A549 (cell line): ENCODE data around the gene TMEM200C. TPM values are rescaled to one million over a fixed set of nuclear protein-coding genes. Genes with fewer than 3 reads are reported as not detected.

Source experiments
- ATAC-seq, 2 experiments: fragments of 200-7000 bp in 1 of 2; fragments of >200 bp in 1 of 2; cut with Nextera tagmentation in 1 of 2; cut with Tn5 transposase in 1 of 2; 3 replicates each; pipeline versions ENCODE4 v1.8.0 to v1.9.1; 2018 to 2020; ENCODE audit warnings: mild to moderate bottlenecking in 1 of 2, moderate library complexity in 1 of 2
- CTCF ChIA-PET: fragments of 300-600 bp; sonication (Branson Sonifier 250); formaldehyde crosslinking; extraction: SDS; loops from one replicate; lab custom pipeline; 2021; ENCODE audit warnings: antibody characterized with exemption, inconsistent platforms; lab: Yijun Ruan, JAX
- POLR2A ChIA-PET: fragments of 350-600 bp; formaldehyde crosslinking; extraction: SDS; loops from one replicate; lab custom pipeline; 2021; ENCODE audit warnings: antibody characterized with exemption, inconsistent platforms; lab: Yijun Ruan, JAX
- DNase-seq, 2 experiments: peaks; one replicate each; pipeline versions ENCODE4 v3.0.0 to v3.0.0-alpha.2; 2011 to 2016; ENCODE audit warnings: low read depth in 1 of 2, low spot score in 1 of 2
- FAIRE-seq: peaks from 2 replicates; lab custom pipeline; 2011; peaks lifted over from hg19 to GRCh38; lab: Jason Lieb, UNC
- H3K27ac ChIP-seq, 2 experiments: fragments of >200 bp; sonication (Bioruptor Twin); formaldehyde crosslinking; 3 replicates each; pipeline ENCODE4 v1.5.1; 2016 to 2017
- H3K4me1 ChIP-seq: fragments of >200 bp; sonication (Bioruptor Twin); formaldehyde crosslinking; 3 replicates; pipeline ENCODE4 v1.6.1; 2016
- H3K4me2 ChIP-seq: fragments of >200 bp; sonication (Bioruptor Twin); formaldehyde crosslinking; 3 replicates; pipeline ENCODE4 v1.6.1; 2016
- H3K4me3 ChIP-seq: fragments of >200 bp; sonication (Bioruptor Twin); formaldehyde crosslinking; 3 replicates; pipeline ENCODE4 v1.5.1; 2016
- H3K9me3 ChIP-seq: fragments of >200 bp; sonication (Bioruptor Twin); formaldehyde crosslinking; 3 replicates; pipeline ENCODE4 v1.6.1; 2016
- CEBPB ChIP-seq, 2 experiments: fragments of >200 bp in 1 of 2; sonication (Bioruptor Twin) in 1 of 2; formaldehyde crosslinking in 1 of 2; IDR thresholded peaks; 2 replicates each; pipeline ENCODE4 v1.6.1; 2012 to 2016
- CHD2 ChIP-seq: fragments of 150-350 bp; IDR thresholded peaks from 2 replicates; pipeline ENCODE4 v1.6.1; 2014; ENCODE audit warnings: low read length; ENCODE audit not compliant: partially characterized antibody
- FOXS1 ChIP-seq: fragments of 250-450 bp; sonication (Bioruptor Pico); IDR thresholded peaks from 2 replicates; pipeline ENCODE4 v1.5.0; 2020; ENCODE audit warnings: mild to moderate bottlenecking, moderate library complexity
- KDM5A ChIP-seq: fragments of 200-600 bp; sonication (generic); IDR thresholded peaks from 2 replicates; pipeline ENCODE4 v1.6.1; 2016; ENCODE audit warnings: antibody characterized with exemption, mild to moderate bottlenecking
- MAZ ChIP-seq: fragments of 150-350 bp; IDR thresholded peaks from 2 replicates; pipeline ENCODE4 v1.6.1; 2014; ENCODE audit warnings: antibody characterized with exemption, low read depth, low read length, borderline replicate concordance
- MYC ChIP-seq: IDR thresholded peaks from 2 replicates; pipeline ENCODE4 v1.6.1; 2012; ENCODE audit warnings: mild to moderate bottlenecking, inconsistent platforms, low read length, improper control_type of control experiment, borderline replicate concordance
- NFE2L2 ChIP-seq: fragments of 150-350 bp; conservative IDR thresholded peaks from 2 replicates; pipeline ENCODE4 v1.6.1; 2014; ENCODE audit warnings: low read length
- NPAS2 ChIP-seq: fragments of 250-450 bp; sonication (Bioruptor Pico); IDR thresholded peaks from 2 replicates; pipeline ENCODE4 v1.8.0; 2022; ENCODE audit warnings: mild to moderate bottlenecking, moderate library complexity, borderline replicate concordance
- NR3C1 ChIP-seq: fragments of >200 bp; sonication (Bioruptor Twin); formaldehyde crosslinking; IDR thresholded peaks from 3 replicates; pipeline ENCODE4 v1.6.1; 2017
- POLR2A ChIP-seq: IDR thresholded peaks from 2 replicates; pipeline ENCODE4 v1.6.1; 2012; ENCODE audit warnings: mild to moderate bottlenecking, low read length
- SREBF2 ChIP-seq: fragments of 450-650 bp; IDR thresholded peaks from 2 replicates; pipeline ENCODE4 v1.6.1; 2014; ENCODE audit warnings: mild to moderate bottlenecking, moderate library complexity
- WGBS: methylation state at CpG from one replicate; pipeline ENCODE4 v1.1.6; 2017; ENCODE audit errors: missing lambda C conversion rate; 5-methylcytosine and 5-hydroxymethylcytosine counted together
- polyA plus RNA-seq, 4 experiments: library from polyadenylated mRNA; depleted of rRNA in 3 of 4; stranded (reverse); fragments of >200 nt; fragmentation: RNase III in 1 of 4; extraction: RNeasy Plus Mini Kit Qiagen cat#74134 plus additional on column Dnase treatment in 1 of 4; gene quantifications; 2 replicates in 3 of 4; 3 replicates in 1 of 4; pipeline ENCODE4 v1.2.3, GENCODE V29; 2011 to 2017
- TF ChIP-seq, protein P1 (sequence below): IDR thresholded peaks from 2 replicates; pipeline ENCODE4 v1.6.1; 2012
- TF ChIP-seq, protein P2 (sequence below): fragments of 250-450 bp; sonication (Bioruptor Pico); IDR thresholded peaks from 2 replicates; pipeline ENCODE4 v1.5.0; 2021; ENCODE audit warnings: mild to moderate bottlenecking, moderate library complexity, borderline replicate concordance
- TF ChIP-seq, protein P3 (sequence below): IDR thresholded peaks from 2 replicates; pipeline ENCODE4 v1.6.1; 2012; ENCODE audit warnings: low read depth, borderline replicate concordance
- TF ChIP-seq, protein P4 (sequence below): fragments of 250-450 bp; sonication (Bioruptor Pico); IDR thresholded peaks from 2 replicates; pipeline ENCODE4 v1.5.0; 2020; ENCODE audit warnings: low read depth, mild to moderate bottlenecking, moderate library complexity
- TF ChIP-seq, protein P5 (sequence below): fragments of 450-650 bp; IDR thresholded peaks from 2 replicates; pipeline ENCODE4 v1.6.1; 2014; ENCODE audit warnings: antibody characterized with exemption

TMEM200C gene
- polyA plus RNA-seq, 2 of the 4 experiments (the other 2 are of a cell fraction): not detected

DNA sequence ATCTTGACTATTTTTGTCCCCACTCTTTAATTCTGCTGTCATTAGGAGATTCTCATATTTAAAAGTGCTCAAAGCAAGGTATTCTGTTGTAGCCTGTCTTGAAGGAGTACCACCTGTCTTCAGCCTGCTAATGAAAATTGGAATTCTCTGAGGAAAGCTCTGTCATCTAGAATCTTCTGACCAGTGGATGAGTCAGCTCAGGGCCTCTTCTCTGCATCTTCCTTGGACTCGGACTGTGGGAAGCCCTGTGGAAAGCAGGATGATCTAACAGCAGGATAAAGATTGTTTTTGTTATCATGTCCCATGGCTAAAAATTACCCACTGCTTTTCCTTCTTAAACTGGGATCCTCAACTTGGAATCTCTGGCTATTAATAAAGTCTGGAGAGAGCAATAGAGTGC is 18.7 kb upstream of the TMEM200C start:
- ATAC-seq: no peak
- H3K4me2 ChIP-seq: no peak overlapping the region
- ChIA-PET CTCF (interaction anchor here (0.7 kb wide), 1 partner anchor 22 kb away, joined by 3 read pairs; no protein-coding TSS in a partner anchor), POLR2A (no interaction called here)
- no peak overlapping the region for H3K4me3 ChIP-seq
- DNase-seq: no peak
- WGBS: 0% methylated on average over 1 of the region's 1 CpG
- no peaks in the 10 kb centered on the region for H3K4me1 ChIP-seq
- TF ChIP-seq NR3C1: no peak
- TF ChIP-seq POLR2A: no peak
- TF ChIP-seq, all 56 proteins: peak for 0
- no peaks in the 10 kb centered on the region for H3K9me3 ChIP-seq
- H3K27ac ChIP-seq: no peak overlapping the region
- FAIRE-seq: no peak

DNA sequence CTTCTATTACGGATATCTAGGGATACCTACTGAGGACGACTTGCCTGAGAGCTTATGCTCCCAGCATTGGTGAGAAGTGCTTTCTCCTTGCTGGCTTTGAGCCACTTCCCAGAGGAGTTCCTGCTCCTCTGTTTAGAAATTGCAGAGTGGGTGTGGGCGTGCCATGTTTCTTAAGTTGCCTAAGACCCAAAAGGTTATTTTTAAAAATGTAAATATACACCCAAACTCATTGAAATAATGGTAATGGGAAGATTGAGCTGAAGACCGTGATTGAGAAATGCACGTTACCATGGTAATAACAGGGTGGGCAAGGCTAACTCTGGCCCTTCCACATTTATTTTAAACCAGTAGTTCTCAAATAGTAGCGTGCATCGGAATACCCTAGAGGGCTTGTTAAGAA is 17.2 kb upstream of the TMEM200C start:
- Histone ChIP-seq H3K4me3 (no peak overlapping the region), H3K9me3 (no peaks in the 10 kb centered on the region), H3K27ac (no peak overlapping the region), H3K4me2 (no peak overlapping the region), H3K4me1 (no peaks in the 10 kb centered on the region)
- TF ChIP-seq, protein P1, sequence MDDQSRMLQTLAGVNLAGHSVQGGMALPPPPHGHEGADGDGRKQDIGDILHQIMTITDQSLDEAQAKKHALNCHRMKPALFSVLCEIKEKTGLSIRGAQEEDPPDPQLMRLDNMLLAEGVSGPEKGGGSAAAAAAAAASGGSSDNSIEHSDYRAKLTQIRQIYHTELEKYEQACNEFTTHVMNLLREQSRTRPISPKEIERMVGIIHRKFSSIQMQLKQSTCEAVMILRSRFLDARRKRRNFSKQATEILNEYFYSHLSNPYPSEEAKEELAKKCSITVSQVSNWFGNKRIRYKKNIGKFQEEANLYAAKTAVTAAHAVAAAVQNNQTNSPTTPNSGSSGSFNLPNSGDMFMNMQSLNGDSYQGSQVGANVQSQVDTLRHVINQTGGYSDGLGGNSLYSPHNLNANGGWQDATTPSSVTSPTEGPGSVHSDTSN: no peak
- TF ChIP-seq NPAS2 (CRISPR knock-in tag) (no peak), POLR2A (no peak), FOXS1 (CRISPR knock-in tag) (no peak), MAZ (no peak), CHD2 (no peak)
- TF ChIP-seq, protein P2, sequence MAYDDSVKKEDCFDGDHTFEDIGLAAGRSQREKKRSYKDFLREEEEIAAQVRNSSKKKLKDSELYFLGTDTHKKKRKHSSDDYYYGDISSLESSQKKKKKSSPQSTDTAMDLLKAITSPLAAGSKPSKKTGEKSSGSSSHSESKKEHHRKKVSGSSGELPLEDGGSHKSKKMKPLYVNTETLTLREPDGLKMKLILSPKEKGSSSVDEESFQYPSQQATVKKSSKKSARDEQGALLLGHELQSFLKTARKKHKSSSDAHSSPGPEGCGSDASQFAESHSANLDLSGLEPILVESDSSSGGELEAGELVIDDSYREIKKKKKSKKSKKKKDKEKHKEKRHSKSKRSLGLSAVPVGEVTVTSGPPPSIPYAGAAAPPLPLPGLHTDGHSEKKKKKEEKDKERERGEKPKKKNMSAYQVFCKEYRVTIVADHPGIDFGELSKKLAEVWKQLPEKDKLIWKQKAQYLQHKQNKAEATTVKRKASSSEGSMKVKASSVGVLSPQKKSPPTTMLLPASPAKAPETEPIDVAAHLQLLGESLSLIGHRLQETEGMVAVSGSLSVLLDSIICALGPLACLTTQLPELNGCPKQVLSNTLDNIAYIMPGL: no peak
- FAIRE-seq (no peak), DNase-seq (no peak), ATAC-seq (no peak)
- ChIA-PET CTCF (no interaction called here), POLR2A (no interaction called here)
- 32% methylated on average over 7 of the region's 7 CpGs for WGBS

DNA sequence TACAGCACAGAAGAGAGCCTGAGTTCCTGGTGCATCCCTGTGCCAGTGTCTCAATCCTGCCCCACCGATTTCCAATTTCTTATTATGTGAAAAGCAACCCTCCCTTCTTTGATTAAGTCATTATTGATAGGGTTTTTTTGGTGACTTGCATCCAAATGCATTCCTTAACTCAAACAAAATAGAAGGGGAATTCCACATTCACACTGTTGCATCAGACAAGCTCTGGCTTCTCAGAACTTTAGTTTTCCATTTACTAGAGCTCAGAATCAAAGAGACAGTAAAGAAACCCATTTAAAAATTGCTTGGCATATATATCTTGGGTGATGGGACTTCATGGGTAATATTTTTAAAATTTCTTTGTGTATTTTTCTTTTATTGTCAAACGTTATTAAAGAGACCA is 13.8 kb upstream of the TMEM200C start:
- Histone ChIP-seq H3K27ac (no peak overlapping the region), H3K4me3 (no peak overlapping the region), H3K9me3 (no peaks in the 10 kb centered on the region), H3K4me2 (no peak overlapping the region), H3K4me1 (no peaks in the 10 kb centered on the region)
- ChIA-PET CTCF (no interaction called here), POLR2A (no interaction called here)
- FAIRE-seq (no peak), DNase-seq (no peak), ATAC-seq (no peak)
- WGBS: 5% methylated on average over 2 of the region's 2 CpGs
- TF ChIP-seq, protein P3, sequence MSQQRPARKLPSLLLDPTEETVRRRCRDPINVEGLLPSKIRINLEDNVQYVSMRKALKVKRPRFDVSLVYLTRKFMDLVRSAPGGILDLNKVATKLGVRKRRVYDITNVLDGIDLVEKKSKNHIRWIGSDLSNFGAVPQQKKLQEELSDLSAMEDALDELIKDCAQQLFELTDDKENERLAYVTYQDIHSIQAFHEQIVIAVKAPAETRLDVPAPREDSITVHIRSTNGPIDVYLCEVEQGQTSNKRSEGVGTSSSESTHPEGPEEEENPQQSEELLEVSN: no peak
- TF ChIP-seq, protein P4, sequence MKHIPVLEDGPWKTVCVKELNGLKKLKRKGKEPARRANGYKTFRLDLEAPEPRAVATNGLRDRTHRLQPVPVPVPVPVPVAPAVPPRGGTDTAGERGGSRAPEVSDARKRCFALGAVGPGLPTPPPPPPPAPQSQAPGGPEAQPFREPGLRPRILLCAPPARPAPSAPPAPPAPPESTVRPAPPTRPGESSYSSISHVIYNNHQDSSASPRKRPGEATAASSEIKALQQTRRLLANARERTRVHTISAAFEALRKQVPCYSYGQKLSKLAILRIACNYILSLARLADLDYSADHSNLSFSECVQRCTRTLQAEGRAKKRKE: no peak
- TF ChIP-seq CEBPB (IDR thresholded peaks at IDR 0.05) (no peak), NFE2L2 (no peak), SREBF2 (no peak), KDM5A (no peak), MYC (no peak)
- TF ChIP-seq, protein P5, sequence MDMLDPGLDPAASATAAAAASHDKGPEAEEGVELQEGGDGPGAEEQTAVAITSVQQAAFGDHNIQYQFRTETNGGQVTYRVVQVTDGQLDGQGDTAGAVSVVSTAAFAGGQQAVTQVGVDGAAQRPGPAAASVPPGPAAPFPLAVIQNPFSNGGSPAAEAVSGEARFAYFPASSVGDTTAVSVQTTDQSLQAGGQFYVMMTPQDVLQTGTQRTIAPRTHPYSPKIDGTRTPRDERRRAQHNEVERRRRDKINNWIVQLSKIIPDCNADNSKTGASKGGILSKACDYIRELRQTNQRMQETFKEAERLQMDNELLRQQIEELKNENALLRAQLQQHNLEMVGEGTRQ: no peak
